BE2C (cell line): ENCODE results near the gene HRAS.

ENCODE experiments used
- DNase-seq: peaks from one replicate; pipeline ENCODE4 v3.0.0-alpha.2; 2020
- H3K27me3 ChIP-seq: fragments of 250-450 bp; sonication (Bioruptor Pico); 2 replicates; pipeline ENCODE4 v1.5.1; 2020; ENCODE audit warnings: mild to moderate bottlenecking
- H3K36me3 ChIP-seq: fragments of 250-450 bp; sonication (Bioruptor Pico); 2 replicates; pipeline ENCODE4 v1.5.1; 2020; ENCODE audit warnings: mild to moderate bottlenecking
- H3K4me1 ChIP-seq: fragments of 250-450 bp; sonication (Bioruptor Pico); 2 replicates; pipeline ENCODE4 v1.5.1; 2020
- H3K4me3 ChIP-seq: 2 replicates; pipeline ENCODE4 v1.5.1; 2011; ENCODE audit warnings: low read depth, low read length
- H3K9me3 ChIP-seq: fragments of 250-450 bp; sonication (Bioruptor Pico); 2 replicates; pipeline ENCODE4 v1.5.1; 2020
- CTCF ChIP-seq: IDR thresholded peaks from 2 replicates; pipeline ENCODE4 v1.5.1; 2012; ENCODE audit warnings: mild to moderate bottlenecking, low read depth, low read length

Gene HRAS

DNA sequence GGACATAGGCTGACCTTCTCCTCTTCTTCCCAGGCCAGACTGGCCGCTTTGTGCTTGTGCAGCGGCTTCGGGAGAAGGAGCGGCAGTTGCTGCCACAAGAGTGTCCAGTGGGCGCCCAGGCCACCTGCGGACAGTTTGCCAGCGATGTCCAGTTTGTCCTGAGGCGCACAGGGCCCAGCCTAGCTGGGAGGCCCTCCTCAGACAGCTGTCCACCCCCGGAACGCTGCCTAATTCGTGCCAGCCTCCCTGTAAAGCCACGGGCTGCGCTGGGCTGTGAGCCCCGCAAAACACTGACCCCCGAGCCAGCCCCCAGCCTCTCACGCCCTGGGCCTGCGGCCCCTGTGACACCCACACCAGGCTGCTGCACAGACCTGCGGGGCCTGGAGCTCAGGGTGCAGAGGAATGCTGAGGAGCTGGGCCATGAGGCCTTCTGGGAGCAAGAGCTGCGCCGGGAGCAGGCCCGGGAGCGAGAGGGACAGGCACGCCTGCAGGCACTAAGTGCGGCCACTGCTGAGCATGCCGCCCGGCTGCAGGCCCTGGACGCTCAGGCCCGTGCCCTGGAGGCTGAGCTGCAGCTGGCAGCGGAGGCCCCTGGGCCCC lies 26.8 kb upstream of the HRAS start:
- Histone ChIP-seq H3K4me3 (no peak overlapping the region), H3K9me3 (no peaks in the 10 kb centered on the region), H3K36me3 (no peaks in the 10 kb centered on the region), H3K27me3 (peaks cover 3% of the 10 kb centered on the region; the same call in 1 of the 2 replicates), H3K4me1 (no peaks in the 10 kb centered on the region)
- TF ChIP-seq CTCF, result no peak
- no peak for DNase-seq

DNA sequence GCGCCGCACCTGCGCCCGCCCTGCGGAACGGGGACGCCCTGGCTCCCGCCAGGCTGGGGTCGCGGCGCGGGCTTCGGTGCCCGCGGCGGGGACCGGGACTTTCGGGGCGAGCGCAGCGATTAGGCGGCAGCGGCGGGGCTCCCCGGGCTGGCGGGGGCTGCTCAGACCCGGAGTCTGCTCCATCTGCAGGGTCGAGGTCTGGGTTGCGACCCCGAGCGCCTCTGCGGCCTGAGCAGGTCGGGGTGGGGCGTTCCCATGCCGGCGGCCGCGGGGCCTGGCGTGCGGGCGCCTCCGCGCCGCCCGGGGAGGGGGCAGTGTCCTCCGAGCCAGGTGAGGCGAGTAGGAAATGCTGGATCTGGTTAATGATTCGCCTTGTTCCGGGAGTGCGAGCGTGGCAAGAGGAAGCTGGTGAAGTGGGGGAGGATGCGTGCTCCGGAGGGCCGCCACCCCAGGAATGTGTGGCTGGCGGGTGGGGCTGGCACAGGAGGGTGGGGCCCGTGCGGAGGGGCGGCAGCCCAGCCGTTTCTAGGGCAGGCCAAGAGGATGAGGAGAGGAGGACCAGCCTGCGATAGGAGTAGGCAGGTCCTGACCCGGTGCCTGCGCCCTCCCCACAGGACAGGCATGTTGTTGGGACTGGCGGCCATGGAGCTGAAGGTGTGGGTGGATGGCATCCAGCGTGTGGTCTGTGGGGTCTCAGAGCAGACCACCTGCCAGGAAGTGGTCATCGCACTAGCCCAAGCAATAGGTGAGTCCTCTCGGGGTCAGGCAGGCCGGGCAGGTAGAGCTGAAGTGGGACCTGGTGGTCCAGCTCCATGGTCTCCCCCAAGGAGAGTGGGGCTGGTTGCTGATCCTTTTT lies 26.0 kb upstream of the HRAS start:
- Histone ChIP-seq H3K36me3 (no peaks in the 10 kb centered on the region), H3K9me3 (no peaks in the 10 kb centered on the region), H3K4me1 (no peaks in the 10 kb centered on the region), H3K27me3 (peaks cover 11% of the 10 kb centered on the region), H3K4me3 (peak overlapping the region; percentile 41)
- no peak for TF ChIP-seq CTCF
- DNase-seq, result no peak

DNA sequence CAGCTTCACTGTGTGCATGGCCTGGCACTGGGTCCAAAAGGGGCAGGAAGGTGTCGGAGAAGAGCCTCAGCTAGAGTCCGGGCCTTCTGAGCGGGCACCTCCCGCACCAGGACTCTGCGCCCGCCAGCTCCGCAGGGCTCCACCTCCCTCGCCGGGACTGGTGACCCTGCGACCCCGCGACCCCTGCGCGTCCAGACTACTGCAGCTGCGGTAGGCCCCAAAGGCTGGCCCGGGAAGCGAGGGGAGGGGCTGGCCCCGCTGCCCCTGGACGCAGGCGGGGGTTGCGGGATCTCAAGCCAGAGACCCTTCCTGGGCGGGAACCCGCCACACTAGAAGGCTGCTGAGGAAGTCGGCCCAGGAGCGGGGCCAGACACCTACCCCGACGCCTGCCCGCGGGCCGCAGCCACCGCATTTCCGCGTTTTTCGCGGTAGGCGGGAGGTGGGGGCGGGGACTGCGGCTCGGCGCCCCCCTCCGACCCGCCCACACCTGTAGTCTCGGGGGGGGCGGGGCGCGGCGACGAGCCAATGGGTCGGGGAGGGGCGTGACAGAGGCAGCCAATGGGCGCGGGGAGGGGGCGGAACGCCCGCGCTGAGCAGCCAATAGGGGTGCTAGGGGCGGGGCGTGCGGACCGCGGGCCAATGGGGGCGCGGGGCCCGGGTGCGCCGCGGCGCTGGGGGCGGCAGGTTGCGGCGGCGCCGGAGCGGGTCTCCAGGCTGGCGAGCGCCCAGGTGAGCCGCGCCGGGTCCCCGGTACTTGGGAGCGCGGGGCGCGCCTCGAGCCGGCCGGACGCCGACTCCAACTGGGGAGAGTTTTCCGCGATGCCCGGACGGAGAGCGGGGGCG lies 25.1 kb upstream of the HRAS start, which contains the start of the genes LMNTD2 and RASSF7:
Gene LMNTD2, minus strand, starts transcription at position 434 of the 843 bp plus-strand sequence. Its CDS starts 22 bp downstream, at position 412.
Gene RASSF7, plus strand, starts transcription at position 666 of the 843 bp plus-strand sequence. CDS start 799 bp downstream, outside the sequence.
- Histone ChIP-seq H3K4me3 (peak within 1 kb of the TSS; percentile 46), H3K9me3 (no peaks in the 10 kb centered on the region), H3K27me3 (peaks cover 19% of the 10 kb centered on the region), H3K4me1 (no peaks in the 10 kb centered on the region), H3K36me3 (no peaks in the 10 kb centered on the region)
- peak; percentile 90 for DNase-seq
- TF ChIP-seq CTCF, result no peak

DNA sequence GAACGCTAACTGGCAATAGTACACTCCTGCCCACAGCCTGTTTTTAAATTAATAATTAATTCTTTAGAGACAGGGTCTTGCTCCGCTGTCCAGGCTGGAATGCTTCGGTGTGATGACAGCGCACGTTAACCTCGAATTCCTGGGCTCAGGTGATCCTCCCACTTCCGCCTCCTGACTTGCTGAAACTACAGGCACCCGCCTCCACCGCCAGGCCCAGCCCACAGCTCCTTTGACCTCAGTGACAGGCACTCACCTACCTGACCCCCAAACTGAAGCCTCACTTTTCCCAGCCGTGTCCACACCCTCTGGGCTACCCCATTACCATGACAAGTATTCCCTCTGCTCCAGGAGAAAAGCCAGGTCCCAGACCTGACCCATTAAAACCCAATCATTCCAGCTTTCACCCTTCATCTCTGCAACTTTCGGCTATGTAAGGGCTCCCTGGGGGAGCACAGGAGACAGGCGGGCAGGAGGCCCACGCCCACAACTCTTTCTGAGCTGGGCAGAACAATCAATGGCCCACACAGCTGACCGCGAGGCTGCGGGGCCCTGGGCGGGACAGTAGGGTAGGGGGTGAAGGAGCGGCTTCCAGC lies 24.4 kb upstream of the HRAS start:
- Histone ChIP-seq H3K4me1 (no peaks in the 10 kb centered on the region), H3K36me3 (no peaks in the 10 kb centered on the region), H3K27me3 (peaks cover 24% of the 10 kb centered on the region), H3K4me3 (no peak overlapping the region), H3K9me3 (no peaks in the 10 kb centered on the region)
- no peak for TF ChIP-seq CTCF
- DNase-seq, result no peak

DNA sequence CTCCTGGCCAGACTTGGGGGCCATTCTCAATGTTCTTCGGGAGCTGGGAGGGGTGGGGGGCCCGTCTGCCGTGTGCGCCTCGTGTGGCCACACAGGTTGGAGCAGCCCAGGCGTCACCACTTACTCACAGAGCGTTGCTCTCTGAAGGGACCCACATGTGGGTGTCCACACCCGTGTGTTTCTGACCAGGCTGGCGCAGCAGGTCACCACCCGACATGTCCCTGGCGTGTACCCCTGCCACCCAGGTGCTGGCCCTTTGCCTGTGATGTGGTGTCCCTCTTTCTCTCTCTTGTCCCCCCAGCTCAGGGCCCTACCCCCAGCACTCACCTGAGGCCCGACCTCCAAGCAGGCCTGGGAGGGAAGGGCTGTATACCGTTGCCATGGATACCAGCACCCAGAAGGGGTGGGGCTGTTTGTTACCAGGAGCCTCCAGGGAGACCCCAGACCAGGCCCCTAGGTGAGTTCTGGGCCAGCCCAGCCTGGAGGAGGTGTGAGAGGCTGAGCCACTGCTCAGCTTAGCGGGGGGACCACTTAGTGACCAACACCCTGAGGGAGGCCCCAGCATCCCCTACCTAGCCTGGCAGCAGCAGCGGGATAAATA lies 23.7 kb upstream of the HRAS start:
- no peaks in the 10 kb centered on the region for H3K36me3 ChIP-seq
- DNase-seq, result no peak
- peaks cover 24% of the 10 kb centered on the region for H3K27me3 ChIP-seq
- no peak overlapping the region for H3K4me3 ChIP-seq
- no peak for TF ChIP-seq CTCF
- no peaks in the 10 kb centered on the region for H3K4me1 ChIP-seq
- no peaks in the 10 kb centered on the region for H3K9me3 ChIP-seq
